Measurements from ENCODE around the gene FAM9B.

- TF ChIP-seq, protein P1, sequence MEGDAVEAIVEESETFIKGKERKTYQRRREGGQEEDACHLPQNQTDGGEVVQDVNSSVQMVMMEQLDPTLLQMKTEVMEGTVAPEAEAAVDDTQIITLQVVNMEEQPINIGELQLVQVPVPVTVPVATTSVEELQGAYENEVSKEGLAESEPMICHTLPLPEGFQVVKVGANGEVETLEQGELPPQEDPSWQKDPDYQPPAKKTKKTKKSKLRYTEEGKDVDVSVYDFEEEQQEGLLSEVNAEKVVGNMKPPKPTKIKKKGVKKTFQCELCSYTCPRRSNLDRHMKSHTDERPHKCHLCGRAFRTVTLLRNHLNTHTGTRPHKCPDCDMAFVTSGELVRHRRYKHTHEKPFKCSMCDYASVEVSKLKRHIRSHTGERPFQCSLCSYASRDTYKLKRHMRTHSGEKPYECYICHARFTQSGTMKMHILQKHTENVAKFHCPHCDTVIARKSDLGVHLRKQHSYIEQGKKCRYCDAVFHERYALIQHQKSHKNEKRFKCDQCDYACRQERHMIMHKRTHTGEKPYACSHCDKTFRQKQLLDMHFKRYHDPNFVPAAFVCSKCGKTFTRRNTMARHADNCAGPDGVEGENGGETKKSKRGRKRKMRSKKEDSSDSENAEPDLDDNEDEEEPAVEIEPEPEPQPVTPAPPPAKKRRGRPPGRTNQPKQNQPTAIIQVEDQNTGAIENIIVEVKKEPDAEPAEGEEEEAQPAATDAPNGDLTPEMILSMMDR (conservative IDR thresholded peaks at IDR 0.05), result no peak
- no peak for TF ChIP-seq EZH2 (IDR thresholded peaks at IDR 0.05; ENCODE audit: low read depth)
Measured at GRCh38 chrX:9071031-9071650, 37.2 kb upstream of the FAM9B start.

Measured in PC-9 (cell line).